GM18909 (cell line): ENCODE data around the gene NARS2.
A peak's percentile ranks its signal among the peaks of the same experiment; 100 is the strongest.

Source experiments
- ATAC-seq: cut with Tn5 transposase; IDR thresholded peaks from one replicate; pipeline ENCODE4 v1.9.1; 2021; ENCODE audit warnings: mild to moderate bottlenecking; ENCODE audit not compliant: unreplicated experiment, poor library complexity

NARS2 gene

DNA sequence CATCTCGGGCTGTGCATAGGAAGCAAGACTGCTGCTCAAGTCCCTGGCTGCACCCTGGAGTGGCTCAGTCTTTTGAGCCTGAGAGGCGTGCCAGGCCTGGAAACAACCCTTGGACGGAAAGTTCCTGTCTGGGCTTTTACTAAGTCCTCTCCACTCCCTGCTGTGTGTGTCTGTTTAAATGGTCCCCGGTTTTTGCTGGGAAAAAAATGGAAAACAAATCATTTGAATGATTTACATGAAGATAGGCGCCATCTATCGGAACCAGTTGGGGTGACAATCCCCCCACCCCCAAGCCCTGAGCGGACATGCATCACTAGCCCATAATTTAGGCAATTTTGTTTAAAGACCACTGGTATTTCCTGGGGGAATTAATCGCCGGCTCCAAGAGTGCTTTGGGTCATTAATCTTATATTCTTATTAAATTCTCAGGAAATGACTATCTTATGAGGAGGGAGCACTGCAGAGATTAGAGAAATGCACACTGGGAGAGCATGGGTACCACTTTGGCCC, 154.4 kb downstream of the NARS2 start:
- no peak for ATAC-seq

DNA sequence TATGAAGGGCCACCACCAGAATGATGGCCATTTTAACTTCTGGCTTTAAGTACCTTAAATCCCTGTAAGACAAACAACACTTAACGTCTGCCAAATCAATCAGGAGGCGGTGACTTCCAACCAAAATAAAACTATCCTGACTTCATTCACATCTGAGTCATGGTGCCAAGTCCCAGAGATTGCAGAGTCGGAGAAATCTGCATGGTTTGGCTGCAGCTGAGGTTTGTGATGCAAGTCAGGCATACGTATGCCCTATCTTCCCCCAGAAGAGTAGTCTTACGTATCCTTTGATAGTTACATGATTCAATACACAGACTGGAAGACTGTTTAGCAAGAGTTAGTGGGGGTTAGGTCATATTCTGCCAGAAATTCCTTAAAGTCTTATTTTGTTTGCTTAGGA, 155.3 kb downstream of the NARS2 start:
- ATAC-seq = no peak

DNA sequence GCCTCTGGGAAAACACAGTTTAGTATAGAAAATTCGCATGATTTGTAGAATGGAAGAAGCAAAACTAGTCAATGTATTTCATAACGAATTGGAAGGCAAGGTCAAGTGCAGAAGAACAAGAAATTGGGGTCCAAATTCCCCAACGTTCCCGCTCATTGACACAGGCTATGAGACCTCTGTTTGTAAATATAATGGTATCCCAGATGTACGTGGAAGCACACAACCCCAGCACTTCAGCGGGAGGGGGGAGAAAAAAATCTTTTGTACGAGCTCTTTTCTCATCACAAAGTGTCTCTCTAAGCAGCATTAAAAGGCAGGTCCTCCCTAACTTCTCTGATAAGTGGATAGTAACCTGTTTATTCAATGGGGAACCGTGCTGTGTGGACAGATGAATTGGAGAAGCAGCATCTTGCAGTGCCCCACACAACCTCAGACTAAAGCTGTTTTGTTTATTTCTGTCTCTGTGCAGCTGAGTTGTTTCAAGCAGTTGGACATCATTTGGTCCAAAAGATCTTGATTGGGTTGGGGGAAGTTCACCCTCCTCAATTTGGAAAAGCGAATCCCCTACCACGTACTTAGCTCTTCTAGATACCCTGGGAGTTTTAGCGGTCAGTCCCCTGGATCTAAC, 156.0 kb downstream of the NARS2 start:
- ATAC-seq = no peak

DNA sequence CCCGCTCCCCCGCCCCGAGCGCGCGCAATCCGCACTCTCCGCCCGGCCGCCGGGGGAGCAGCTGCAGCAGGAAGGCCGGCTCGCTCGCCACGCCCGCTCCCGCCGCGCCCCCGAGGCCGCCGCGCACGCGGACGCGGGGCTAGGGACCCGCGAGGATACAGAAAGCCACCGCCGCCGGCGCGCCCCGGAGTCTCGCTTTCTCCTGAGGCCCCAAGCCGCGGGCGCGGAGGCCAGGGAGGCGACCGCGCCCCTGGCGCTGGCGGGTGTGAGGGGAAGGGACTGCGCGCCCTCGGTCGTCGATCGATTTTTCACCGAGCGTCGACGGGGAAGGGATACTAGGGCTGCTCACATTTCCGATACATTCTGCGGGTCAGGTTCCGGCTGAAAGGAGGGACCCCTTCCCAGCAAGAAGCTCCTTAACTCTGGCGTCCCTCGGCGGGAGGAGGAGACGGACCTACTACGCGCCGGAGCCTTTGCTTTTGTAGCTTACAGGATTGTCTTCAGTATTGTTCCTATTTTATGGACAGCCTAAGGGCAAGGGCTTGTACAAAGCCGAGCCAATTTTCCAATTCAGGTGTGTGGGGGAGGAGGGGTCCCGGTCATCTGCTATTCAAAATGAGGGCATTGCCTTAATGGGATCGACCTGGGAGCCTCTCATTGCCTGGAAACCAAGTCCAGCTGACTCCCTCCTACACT, 156.6 kb downstream of the NARS2 start:
- peak; percentile 55 for ATAC-seq

DNA sequence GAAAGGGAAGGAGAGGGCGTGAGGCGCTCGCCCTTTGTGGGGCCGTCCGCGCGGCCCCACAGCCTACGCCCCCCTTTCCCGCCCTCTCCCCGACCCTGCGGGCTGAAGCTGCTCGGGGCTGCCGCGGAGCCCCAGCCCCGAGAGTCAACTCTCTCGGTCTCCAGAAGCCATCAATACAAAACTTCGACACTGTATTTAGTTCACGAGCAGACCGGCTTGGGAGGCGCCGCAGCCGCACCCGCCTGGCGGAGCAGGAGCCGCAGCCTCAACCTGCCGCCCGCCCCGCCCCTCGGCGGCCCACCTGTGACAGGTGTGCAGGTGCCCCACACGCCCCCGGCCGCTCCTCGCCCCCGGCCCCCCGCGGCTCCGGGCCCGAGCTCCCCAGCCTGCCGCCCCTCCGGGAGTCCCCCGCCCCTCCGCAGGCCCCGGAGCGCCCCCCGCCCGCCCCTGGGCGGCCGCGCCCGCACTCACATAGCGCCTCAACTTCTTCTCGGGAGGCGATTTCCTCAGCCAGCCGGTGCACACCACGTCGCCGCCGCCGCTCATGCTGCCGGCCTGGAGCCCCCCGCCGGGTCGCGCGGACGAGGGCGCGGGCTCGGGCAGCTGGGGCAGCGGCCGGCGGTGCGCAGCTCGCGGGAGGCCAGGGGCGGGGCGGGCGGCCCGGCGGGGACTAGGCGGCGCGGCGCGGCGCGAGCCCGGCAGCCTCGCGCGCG, 157.3 kb downstream of the NARS2 start, which contains the start of gene GAB2:
TSS of gene GAB2 (minus strand) at position 646 of the 713 bp plus-strand sequence. CDS start at position 546, 100 bp downstream.
- peak; percentile 17 for ATAC-seq

DNA sequence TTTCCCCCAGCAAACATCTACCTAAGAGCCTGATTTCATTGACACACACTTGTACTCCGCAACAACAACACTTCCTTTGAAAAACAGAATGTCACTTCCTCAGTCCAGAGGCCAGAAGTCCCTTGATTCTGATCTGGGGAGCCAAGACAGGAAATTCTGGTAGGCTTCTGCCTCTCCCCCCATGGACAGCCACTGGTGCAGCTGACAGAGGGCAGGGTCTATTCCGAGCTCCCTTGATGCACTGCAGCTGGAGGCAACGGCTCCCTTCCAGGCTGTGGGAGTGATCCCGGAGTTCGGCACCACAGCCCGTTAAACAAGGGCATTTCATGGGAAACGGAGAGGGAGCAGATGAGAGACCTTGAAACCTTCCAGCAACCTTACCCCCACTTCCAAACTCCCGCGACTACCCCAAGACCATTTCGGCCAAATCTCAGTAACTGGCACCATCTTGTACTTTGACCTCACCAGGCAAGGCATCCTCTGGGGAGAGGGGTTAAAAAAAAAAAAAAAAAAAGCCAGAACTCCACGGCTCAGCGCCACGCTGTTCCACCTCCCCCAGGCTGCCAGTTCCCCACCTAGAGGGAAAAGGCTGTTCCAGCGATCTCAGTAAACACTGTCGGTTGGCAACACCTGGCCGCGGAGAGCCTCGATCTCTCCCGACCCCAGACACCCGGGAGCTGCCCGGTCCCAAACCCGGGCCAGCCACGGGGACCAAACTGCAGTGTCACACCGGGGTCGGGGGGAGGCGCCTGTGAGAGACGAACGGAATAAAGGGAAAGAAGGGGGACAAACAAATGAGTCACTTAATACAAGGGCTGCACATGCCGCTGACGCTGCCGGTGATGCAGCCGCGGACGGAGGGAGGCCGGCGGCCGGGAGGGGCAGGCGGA, 158.1 kb downstream of the NARS2 start:
- ATAC-seq = peak; percentile 54

DNA sequence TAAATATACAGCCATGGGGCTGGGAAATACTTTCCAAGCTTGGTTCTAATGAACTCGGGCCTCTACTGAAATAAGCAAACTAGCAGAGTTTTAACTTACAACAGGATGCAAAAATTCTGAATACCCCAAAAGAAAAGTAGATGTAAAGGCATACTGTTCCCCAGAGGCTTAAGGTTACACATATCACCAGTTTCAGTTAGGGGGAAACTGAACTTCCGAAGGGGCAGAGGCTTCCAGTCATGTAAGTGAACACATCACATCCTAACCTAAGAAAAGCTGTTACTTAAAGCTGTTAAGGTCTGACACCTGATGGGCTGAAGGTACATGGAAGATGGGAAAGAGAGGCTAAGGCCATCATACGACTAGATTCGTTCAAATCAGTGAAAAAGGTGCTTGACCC, 159.3 kb downstream of the NARS2 start:
- ATAC-seq = no peak

DNA sequence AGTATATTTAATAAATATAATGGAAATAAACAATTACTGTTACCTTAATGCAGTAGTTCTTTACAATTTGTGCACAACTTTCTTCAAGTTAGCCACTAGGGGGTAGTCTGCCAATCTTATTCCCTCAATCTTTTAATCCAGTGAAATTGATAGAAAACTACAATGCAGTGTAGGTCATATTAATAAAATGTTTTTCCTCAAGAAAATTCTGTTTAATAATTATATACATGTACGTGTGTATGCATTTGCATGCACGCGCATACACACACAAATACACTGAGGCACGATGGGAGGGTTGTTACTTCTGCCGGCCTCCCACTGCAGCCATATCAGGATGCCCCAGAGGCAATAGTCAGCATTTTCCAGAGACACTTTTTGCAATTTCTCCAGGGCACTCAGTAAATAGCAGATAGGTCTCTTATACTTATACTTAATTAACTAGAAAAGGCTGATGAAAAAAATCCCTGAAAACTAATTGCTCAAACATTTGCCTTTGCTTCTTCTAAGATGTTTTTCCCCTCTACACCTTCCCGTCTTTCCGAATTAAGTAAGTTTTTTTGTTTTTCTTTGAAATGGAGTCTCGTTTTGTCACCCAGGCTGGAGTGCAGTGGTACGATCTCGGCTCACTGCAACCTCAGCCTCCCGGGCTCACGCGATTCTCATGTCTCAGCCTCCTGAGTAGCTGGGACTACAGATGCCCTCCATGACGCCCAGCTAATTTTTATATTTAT, 160.2 kb downstream of the NARS2 start:
- no peak for ATAC-seq

DNA sequence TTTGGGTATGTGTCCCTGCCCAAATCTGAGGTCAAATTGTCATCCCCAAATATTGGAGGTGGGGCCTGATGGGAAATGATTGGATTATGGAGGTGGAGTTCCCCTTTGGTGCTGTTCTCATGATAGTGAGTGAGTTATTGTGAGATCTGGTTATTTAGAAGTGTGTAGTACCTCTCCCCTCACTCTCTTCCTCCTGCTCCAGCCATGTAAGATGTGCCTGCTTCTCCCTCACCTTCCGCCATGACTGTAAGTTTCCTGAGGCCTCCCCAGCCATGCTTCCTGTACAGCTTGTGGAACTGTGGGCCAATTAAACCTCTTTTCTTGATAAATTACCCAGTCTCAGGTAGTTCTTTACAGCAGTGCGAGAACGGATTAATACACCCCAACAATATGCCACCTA, 166.0 kb downstream of the NARS2 start:
- no peak for ATAC-seq

DNA sequence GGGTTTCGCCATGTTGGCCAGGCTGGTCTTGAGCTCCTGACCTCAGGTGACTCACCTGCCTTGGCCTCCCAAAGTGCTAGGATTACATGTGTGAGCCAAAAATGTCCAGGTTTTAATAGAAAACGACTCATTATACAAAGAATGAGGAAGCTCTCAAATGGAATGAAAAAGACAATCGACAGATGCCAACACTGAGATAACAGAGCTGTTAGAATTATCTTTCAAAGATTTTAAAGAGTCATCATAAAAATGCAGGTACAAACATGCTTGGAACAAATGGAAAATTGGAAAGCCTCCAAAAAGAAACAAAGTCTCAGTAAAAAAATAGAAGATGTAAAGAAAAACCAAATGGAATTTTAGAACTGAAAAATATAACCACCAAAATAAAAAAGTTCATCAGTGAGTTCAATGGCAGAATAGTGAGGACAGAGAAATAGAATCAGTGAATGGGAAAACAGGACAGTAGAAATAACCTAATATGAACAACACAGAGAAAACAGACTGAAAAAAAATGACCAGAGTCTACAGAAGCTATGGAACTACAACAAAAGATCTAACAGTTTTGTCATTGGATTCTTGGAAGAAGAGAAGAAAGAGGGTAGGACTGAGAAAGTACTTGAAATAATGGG, 168.0 kb downstream of the NARS2 start:
- ATAC-seq = no peak

DNA sequence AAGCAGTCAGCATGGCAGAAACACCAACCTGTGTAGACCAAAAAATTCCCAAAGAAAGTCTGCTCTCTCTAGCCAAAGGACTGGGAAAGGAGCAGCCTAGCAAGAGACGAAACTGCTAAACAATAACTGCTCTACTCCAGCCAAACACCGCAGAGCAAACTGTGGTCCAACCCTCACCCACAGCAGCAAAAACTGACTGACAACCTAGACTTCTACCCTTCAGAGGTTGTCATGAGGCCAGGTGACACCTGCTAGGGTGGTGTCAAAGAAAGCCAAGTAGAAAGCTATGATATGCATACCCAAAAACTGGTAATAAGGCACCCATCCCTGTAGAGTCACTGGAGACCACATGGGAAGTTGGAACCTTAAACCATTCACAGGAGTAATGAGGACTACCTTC, 168.9 kb downstream of the NARS2 start:
- ATAC-seq = no peak

DNA sequence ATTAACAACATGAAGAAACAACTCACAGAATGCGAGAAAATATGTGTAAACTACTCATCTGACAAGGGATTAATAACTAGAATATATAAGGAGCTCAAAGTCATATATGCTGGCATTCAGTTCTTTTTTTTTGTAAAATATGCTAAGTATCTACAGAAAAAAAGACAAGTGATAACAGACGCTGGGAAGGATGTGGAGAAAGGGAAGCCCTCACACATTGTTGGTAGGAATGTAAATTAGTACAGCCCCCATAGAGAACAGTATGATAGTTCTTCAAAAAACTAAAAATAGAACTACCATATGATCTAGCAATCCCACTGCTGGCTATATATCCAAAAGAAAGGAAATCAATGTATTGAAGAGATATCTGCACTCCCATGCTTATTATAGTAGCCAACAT, 170.9 kb downstream of the NARS2 start:
- no peak for ATAC-seq

DNA sequence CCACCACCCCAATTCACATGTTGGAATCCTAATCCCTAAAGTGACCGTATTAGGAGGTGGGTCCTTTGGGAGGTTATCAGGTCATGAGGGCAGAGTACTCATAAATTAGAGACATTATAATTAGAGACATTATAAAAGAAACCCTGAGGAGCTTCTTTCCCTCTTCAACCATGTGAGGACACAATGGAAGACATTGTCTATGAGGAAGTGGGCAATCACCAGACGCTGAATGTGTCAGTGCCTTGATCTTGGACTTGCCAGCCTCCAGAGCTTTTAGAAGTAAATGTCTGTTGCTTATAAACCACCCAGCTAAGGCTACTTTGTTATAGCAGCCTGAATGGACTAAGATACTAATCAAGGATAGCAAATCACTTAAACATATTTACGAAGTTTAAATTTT, 171.8 kb downstream of the NARS2 start:
- ATAC-seq = no peak

DNA sequence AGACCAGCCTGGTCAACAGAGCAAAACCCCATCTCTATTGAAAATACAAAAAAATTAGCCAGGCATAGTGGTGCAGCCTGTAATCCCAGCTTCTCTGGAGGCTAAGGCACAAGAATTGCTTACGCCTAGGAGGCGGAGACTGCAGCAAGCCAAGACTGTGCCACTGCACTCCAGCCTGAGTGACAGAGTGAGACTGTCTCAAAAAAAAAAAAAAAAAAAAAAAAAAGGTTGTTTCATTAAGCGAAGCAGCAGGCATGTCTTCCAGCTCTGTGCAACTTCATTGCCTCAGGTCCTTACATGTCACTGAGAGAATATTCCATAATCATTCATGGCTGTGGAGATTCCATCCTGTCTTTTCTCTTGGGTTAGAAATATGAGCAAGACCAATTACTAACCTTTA, 174.0 kb downstream of the NARS2 start:
- no peak for ATAC-seq

DNA sequence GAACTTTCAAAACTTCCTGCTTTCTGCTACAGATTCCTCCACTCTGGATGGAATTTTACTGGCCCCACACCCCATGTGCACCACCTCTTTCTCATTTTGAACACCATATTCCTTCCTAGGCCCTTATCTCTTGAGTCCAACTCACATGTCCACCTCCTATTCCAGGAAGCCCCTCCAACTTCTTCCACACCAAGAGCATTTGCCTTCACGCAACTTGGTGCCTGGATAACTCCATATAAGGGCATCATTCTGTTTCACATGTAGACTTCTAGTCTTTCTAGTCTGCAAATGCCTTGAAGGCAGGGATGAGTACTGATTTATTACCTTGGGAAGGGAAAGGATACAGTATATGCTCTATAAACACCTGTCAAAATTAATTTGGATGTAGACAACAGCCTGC, 174.5 kb downstream of the NARS2 start:
- ATAC-seq = no peak

DNA sequence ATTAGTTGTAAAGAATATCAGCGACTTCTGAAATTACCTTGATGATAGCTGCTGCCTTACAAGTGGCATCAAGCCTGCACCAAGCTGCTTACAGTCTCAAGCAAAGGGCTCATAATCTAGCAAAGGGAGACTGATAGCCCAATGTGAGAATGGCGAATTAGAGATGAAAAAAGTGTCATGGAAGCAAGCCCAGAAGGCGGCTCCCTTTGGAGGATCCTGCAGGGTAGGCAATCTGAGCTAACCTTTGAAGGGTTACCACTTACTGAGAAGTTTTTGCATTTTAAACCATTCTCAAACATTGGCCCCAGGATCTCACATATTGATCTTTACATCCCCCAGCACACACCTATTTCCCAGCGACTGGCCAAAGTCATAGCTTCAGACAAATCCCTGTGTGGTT, 175.5 kb downstream of the NARS2 start:
- ATAC-seq = no peak

DNA sequence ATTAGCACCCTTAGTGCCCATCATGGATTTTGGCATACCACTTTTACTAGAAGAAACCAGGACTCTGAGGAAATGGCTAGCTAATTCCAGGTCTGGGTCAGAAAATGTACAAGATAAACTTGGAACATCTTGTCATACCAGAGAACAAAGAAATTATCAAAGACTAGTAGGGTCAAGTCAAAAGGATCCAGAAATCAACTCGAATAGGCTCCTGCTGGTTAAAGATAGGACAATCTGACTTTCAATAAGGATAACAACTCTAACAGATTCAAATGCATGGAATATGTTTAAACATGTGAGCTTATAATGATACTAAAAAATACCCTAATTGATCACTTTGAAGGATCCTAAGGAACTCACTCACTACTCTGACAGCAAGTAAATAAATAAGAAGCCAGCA, 175.9 kb downstream of the NARS2 start:
- ATAC-seq = no peak

DNA sequence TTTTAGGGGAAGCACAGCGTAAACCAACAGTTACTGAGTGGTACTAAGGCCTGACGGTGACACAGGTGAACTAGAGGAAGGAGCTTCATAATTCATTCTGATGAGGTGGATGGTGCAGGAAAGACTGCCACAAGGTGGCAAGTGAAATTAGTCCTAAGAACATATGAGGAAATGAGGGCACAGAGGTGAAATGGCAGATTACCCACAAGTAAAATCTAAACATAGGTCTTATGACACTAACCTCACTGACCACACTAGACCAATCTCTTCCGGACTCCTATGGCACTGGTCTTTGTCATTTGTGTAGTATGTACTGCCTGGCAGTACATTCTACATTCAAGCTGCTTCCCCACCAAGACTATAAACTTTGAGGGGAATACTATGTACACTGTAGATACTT, 177.3 kb downstream of the NARS2 start:
- peak; percentile 94 for ATAC-seq

DNA sequence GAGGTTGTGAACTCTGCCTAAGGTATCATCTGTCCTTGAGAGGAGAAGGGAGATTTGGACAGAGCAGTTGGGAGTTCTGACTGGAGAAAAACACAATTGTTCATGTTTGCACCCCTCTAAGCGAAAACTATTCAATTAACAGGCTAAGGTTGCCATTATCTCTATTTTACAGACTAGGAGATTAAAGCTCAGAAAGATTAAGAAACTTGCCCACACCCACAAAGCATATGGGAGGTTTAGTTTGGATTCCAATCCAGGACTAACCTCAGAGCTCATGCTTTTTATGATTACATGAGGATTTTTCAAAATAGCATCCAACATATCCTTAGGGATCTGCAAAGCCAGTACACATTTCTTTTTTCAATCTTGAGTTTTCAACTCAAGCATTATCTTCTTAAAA, 179.1 kb downstream of the NARS2 start:
- ATAC-seq = no peak
